Fibroblast of the aortic adventitia (primary cell): ENCODE measurements around the gene NSUN4. TPM values are rescaled to one million over a fixed set of nuclear protein-coding genes. Genes with fewer than 3 reads are reported as not detected.

Source experiments
- DNase-seq: peaks from one replicate; pipeline ENCODE4 v3.0.0-alpha.2; 2010; ENCODE audit warnings: low read depth
- H3K4me3 ChIP-seq: 2 replicates; pipeline ENCODE4 v1.5.1; 2011; ENCODE audit warnings: low read depth, mild to moderate bottlenecking, control low read depth, low read length, moderate library complexity
- total RNA-seq: library from RNA; depleted of rRNA; stranded (reverse); fragments of >200 nt; gene quantifications from 2 replicates; pipeline ENCODE4 v1.2.3, GENCODE V29; 2012; ENCODE audit warnings: low replicate concordance
- TF ChIP-seq, protein P1 (sequence below): IDR thresholded peaks from 2 replicates; pipeline ENCODE4 v1.5.1; 2011; ENCODE audit warnings: mild to moderate bottlenecking, low read length, control low read depth, inconsistent platforms; ENCODE audit not compliant: insufficient read depth

NSUN4 gene
- total RNA-seq, 1 donor, result 15.9 TPM

DNA sequence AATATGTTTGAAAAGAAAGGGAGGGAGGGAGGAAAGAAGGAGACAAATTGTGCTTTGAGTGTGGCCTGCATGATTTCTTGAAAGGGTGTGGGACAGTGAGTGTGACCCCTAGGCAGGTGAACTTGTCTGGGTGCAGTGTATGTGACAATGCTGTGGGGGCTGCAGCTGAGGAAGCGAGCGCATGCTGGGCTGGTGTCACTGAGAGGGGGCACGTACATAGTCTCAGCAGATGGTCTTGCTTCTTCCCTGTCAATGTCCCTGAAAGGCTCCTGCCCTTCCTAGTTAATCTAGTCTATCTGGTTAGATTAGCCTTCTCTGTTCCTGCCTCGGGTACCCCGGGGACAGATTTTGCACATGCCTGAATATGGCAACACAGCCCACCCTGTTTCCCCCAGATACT, 63.3 kb downstream of the NSUN4 start:
- TF ChIP-seq, protein P1, sequence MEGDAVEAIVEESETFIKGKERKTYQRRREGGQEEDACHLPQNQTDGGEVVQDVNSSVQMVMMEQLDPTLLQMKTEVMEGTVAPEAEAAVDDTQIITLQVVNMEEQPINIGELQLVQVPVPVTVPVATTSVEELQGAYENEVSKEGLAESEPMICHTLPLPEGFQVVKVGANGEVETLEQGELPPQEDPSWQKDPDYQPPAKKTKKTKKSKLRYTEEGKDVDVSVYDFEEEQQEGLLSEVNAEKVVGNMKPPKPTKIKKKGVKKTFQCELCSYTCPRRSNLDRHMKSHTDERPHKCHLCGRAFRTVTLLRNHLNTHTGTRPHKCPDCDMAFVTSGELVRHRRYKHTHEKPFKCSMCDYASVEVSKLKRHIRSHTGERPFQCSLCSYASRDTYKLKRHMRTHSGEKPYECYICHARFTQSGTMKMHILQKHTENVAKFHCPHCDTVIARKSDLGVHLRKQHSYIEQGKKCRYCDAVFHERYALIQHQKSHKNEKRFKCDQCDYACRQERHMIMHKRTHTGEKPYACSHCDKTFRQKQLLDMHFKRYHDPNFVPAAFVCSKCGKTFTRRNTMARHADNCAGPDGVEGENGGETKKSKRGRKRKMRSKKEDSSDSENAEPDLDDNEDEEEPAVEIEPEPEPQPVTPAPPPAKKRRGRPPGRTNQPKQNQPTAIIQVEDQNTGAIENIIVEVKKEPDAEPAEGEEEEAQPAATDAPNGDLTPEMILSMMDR, result no peak
- DNase-seq, result no peak
- H3K4me3 ChIP-seq, result no peak overlapping the region

DNA sequence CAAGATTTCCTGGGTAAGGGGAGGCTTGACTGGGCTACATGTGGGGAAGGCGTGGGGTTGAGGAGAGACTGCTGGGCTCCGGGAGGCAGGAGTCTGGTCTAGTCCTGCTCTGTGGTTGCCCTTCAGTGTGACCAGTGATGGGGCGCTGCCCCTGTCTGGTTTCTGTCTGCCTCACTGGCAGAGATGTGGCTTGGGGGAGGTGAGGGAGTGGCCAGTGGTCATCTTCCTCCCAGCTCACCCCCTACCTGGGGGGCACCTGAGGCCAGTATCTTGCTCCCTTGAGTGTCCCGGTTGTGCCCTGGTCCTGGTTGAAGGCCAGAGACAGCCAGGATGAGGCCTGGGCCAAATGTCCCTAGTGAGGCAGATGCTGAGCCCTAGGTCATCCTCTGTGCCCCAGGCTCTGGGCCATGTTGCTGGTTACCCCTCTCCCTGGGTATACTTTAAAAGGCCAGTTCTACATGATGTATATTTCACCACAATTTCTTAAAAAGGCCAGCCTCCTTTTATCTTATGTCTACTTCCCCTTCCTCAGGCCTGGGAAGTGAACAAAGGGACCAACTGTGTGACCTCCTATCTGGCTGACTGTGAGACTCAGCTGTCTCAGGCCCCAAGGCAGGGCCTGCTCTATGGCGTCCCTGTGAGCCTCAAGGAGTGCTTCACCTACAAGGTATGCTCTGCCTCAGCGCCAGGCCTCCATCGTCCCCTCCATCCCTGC, 64.0 kb downstream of the NSUN4 start:
- no peak for DNase-seq
- no peak overlapping the region for H3K4me3 ChIP-seq
- TF ChIP-seq, protein P1, result no peak

DNA sequence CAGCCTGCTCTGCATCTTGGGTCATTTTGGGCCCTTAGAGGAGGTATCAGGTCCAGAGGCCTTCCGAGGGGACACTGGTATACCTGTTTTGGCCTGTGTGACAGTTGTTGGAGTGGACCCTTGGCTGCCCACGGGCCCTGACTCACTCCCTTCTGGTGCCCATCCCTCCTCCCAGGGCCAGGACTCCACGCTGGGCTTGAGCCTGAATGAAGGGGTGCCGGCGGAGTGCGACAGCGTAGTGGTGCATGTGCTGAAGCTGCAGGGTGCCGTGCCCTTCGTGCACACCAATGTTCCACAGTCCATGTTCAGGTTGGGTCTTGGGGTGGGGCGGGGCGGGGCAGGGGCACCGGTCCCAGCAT, 64.6 kb downstream of the NSUN4 start:
- H3K4me3 ChIP-seq, result no peak overlapping the region
- TF ChIP-seq, protein P1, result no peak
- DNase-seq, result no peak

DNA sequence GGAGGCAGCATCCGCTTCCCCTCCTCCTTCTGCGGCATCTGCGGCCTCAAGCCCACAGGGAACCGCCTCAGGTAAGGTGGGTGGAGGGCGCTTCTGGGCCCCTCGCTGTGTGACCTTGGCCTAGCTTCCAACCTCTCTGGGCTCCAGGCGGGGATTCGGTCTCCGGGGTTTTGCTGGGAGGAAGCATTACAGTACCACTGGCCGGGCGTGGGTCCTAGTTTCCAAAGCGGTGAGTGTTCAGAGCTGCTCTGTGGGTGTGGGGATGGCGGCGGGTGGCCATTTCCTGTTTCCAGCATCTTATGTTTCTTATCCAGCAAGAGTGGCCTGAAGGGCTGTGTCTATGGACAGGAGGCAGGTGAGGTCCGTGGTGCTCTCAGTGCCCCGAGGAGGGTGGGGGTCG, 65.1 kb downstream of the NSUN4 start:
- H3K4me3 ChIP-seq, result no peak overlapping the region
- TF ChIP-seq, protein P1, result no peak
- DNase-seq, result no peak

DNA sequence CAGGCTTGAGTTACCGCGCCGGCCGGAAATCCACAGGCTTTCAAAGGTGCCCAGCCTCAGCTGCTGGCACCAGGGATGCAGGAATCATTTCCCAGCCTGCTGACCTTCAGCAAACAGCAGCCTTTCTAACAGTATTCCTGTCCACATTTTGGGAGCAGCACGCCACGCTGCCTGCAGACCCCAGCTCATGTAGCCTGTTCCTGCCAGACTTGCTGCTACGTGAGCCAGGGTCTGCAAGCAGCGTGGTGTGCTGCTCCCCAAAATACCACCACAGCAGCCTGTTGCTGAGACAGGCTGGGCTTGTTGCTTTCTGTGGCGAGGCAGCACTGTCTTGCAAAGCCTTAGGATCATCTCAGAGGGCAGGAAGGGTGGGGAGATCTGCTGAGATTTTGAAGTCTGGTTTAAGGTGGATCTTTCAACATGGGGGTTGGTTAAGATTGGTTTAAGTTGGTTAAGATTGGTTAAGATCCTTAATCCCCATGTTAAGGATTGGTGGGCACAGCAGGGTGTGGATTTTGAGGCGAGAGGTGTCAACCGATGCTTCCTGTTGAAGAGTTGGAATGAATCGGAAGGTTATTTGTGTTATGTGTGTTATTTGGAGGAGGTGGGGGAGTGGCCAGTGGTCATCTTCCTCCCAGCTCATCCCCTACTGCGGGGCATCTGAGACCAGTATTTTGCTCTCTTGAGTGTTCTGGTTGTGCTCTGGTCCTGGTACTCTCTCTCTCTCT, 66.4 kb downstream of the NSUN4 start:
- TF ChIP-seq, protein P1, result no peak
- no peak for DNase-seq
- H3K4me3 ChIP-seq, result no peak overlapping the region

DNA sequence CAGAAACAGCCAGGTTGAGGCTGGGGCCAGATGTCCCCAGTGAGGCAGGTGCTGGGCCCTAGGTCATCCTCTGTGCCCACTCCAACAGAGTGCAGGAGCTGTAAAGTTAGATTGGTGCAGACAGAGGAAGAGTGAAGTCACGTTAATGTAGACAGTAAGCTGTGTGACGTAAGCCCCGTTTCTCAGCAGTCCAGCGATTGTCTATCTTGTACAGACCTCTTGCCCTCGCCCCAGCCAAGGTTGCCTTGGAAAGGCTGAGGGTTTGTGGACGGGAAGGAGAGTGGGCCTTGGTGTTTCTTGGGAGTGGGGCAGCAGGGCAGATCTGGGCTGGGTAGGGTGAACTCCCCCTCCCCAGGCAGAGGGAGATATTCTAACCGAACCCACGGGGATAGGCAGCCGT, 67.0 kb downstream of the NSUN4 start:
- no peak for DNase-seq
- TF ChIP-seq, protein P1, result no peak

More for the DNA sequence above, 67.0 kb downstream of the NSUN4 start:
- no peak overlapping the region for H3K4me3 ChIP-seq
